GM19395 (cell line): ENCODE data around the gene TLCD3B.

Experiments
- ATAC-seq: cut with Tn5 transposase; IDR thresholded peaks from one replicate; pipeline ENCODE4 v1.9.1; 2021; ENCODE audit warnings: mild to moderate bottlenecking, moderate library complexity; ENCODE audit not compliant: unreplicated experiment

Gene TLCD3B

GRCh38 chr16:29975134-29975538, 55.9 kb downstream of the TLCD3B start:
- ATAC-seq, result no peak
